CD4-positive, alpha-beta T cell treated with Interleukin-21 for 1 hour (primary cell): ENCODE data around the gene SASH1.
"Not testable (repeated sequence)": the region's sequence is repeated elsewhere in the genome, so short reads cannot be mapped to it uniquely, and the experiment has no call there.

Experiments
- DNase-seq: peaks from one replicate; pipeline ENCODE4 v3.0.0-alpha.2; 2020

SASH1 gene

GRCh38 chr6:148370176-148370575, 27.5 kb downstream of the SASH1 start:
- DNase-seq: no peak

- no peak for DNase-seq
These were observed 31.6 kb downstream of the SASH1 start for GRCh38 chr6:148374040-148374774.

- no peak for DNase-seq
These were observed 32.8 kb downstream of the SASH1 start for GRCh38 chr6:148375401-148375800.

- DNase-seq: no peak
These were observed 36.8 kb downstream of the SASH1 start for GRCh38 chr6:148379481-148379880.

- no peak for DNase-seq
These were observed 37.5 kb downstream of the SASH1 start for GRCh38 chr6:148379966-148380713.

GRCh38 chr6:148382051-148382450, 39.4 kb downstream of the SASH1 start:
- DNase-seq: not testable (repeated sequence)

- no peak for DNase-seq
These were observed 40.2 kb downstream of the SASH1 start for GRCh38 chr6:148382861-148383260.

- DNase-seq: no peak
These were observed 41.2 kb downstream of the SASH1 start for GRCh38 chr6:148383658-148384368.

- no peak for DNase-seq
These were observed 42.7 kb downstream of the SASH1 start for GRCh38 chr6:148385379-148385778.

- no peak for DNase-seq
These were observed 45.9 kb downstream of the SASH1 start for GRCh38 chr6:148388521-148388920.

GRCh38 chr6:148389086-148389485, 46.4 kb downstream of the SASH1 start:
- DNase-seq: no peak

- no peak for DNase-seq
These were observed 47.3 kb downstream of the SASH1 start for GRCh38 chr6:148389917-148390316.

GRCh38 chr6:148392127-148392526, 49.5 kb downstream of the SASH1 start:
- not testable (repeated sequence) for DNase-seq

GRCh38 chr6:148392671-148393070, 50.0 kb downstream of the SASH1 start:
- DNase-seq: no peak

- no peak for DNase-seq
These were observed 53.0 kb downstream of the SASH1 start for GRCh38 chr6:148395583-148396101.

GRCh38 chr6:148396411-148396810, 53.8 kb downstream of the SASH1 start:
- no peak for DNase-seq

GRCh38 chr6:148396926-148397325, 54.3 kb downstream of the SASH1 start:
- no peak for DNase-seq

- DNase-seq: no peak
These were observed 55.6 kb downstream of the SASH1 start for GRCh38 chr6:148398244-148398643.

GRCh38 chr6:148398678-148399077, 56.0 kb downstream of the SASH1 start:
- no peak for DNase-seq

GRCh38 chr6:148401571-148401970, 58.9 kb downstream of the SASH1 start:
- no peak for DNase-seq

GRCh38 chr6:148404456-148405054, 61.9 kb downstream of the SASH1 start:
- no peak for DNase-seq

- DNase-seq: no peak
These were observed 63.3 kb downstream of the SASH1 start for GRCh38 chr6:148405894-148406293.
